Tibial nerve (tissue), 4 donors: ENCODE data around the gene NT5C2.

Experiments used
- EP300 ChIP-seq, 2 donors: sonication (generic); formaldehyde crosslinking; IDR thresholded peaks; one replicate each; pipeline ENCODE4 v1.6.1; 2017; ENCODE audit warnings: antibody characterized with exemption in 2 of 2, mild to moderate bottlenecking in 1 of 2
- TF ChIP-seq, protein P1 (sequence below), 5 experiments: fragments of 200-600 bp in 3 of 5; fragments of 450-650 bp in 2 of 5; sonication (generic) in 3 of 5; IDR thresholded peaks; one replicate each; pipeline ENCODE4 v1.5.1; 2016 to 2019; ENCODE audit warnings: antibody characterized with exemption in 5 of 5, mild to moderate bottlenecking in 3 of 5, moderate library complexity in 2 of 5

DNA sequence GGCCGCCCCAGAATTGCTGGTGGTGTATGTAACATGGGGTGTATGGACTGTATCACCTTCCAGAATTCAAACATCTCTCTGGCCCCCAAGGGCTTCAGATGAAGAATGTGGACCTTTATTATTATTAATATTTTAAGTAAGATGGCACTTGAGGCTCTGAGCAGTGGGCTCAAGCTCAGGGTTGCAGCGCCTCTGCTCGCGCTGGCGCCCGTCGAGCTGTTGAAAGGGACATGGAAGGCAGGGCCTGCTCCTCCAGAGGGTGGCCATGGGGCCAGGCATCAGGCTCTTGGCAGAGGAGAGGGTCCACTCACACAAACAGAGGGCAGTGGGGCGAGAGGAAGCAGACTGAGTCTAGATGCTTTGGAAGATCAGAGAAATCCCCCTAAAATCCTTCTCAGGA is 120.2 kb downstream of the NT5C2 start:
- TF ChIP-seq, protein P1, sequence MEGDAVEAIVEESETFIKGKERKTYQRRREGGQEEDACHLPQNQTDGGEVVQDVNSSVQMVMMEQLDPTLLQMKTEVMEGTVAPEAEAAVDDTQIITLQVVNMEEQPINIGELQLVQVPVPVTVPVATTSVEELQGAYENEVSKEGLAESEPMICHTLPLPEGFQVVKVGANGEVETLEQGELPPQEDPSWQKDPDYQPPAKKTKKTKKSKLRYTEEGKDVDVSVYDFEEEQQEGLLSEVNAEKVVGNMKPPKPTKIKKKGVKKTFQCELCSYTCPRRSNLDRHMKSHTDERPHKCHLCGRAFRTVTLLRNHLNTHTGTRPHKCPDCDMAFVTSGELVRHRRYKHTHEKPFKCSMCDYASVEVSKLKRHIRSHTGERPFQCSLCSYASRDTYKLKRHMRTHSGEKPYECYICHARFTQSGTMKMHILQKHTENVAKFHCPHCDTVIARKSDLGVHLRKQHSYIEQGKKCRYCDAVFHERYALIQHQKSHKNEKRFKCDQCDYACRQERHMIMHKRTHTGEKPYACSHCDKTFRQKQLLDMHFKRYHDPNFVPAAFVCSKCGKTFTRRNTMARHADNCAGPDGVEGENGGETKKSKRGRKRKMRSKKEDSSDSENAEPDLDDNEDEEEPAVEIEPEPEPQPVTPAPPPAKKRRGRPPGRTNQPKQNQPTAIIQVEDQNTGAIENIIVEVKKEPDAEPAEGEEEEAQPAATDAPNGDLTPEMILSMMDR (IDR thresholded peaks at IDR 0.05), result no peak
- no peak for TF ChIP-seq EP300 (IDR thresholded peaks at IDR 0.05)
